Thyroid gland (tissue), 4 donors: ENCODE data around the gene RHBDF2. TPM values are rescaled to one million over a fixed set of nuclear protein-coding genes. Genes with fewer than 3 reads are reported as not detected.

Experiments used
- DNase-seq, 2 donors: peaks; one replicate each; pipeline ENCODE4 v3.0.0-alpha.2; 2019
- H3K27ac ChIP-seq, 3 donors: fragments of 200-600 bp; sonication (generic); 1 replicate in 2 of 3; 2 replicates in 1 of 3; pipeline ENCODE4 v1.5.1; 2016 to 2019; ENCODE audit warnings: mild to moderate bottlenecking in 1 of 3, moderate library complexity in 1 of 3
- H3K27me3 ChIP-seq: fragments of 200-600 bp; sonication (generic); one replicate; pipeline ENCODE4 v1.5.1; 2019
- H3K36me3 ChIP-seq, 2 donors: fragments of 200-600 bp; sonication (generic); one replicate each; pipeline ENCODE4 v1.5.1; 2016 to 2019
- H3K4me1 ChIP-seq, 2 donors: fragments of 200-600 bp; sonication (generic); one replicate each; pipeline ENCODE4 v1.5.1; 2017 to 2019
- H3K4me3 ChIP-seq, 3 donors: fragments of 200-600 bp; sonication (generic); replicated peaks in 1 of 3; 1 replicate in 2 of 3; 2 replicates in 1 of 3; pipeline ENCODE4 v1.5.1; 2016; ENCODE audit warnings: mild to moderate bottlenecking in 1 of 3
- H3K9me3 ChIP-seq: fragments of 200-600 bp; sonication (generic); one replicate; pipeline ENCODE4 v1.5.1; 2017
- CTCF ChIP-seq, 6 experiments: fragments of 200-600 bp in 3 of 6; fragments of 450-650 bp in 3 of 6; sonication (generic) in 3 of 6; IDR thresholded peaks; one replicate each; pipeline ENCODE4 v1.5.1; 2016 to 2019; ENCODE audit warnings: antibody characterized with exemption in 6 of 6, mild to moderate bottlenecking in 2 of 6, inconsistent platforms in 1 of 6, moderate library complexity in 1 of 6
- POLR2A ChIP-seq, 2 donors: fragments of 450-650 bp; IDR thresholded peaks; one replicate each; pipeline ENCODE4 v1.6.1; 2017; ENCODE audit warnings: antibody characterized with exemption in 2 of 2, mild to moderate bottlenecking in 2 of 2, moderate library complexity in 1 of 2
- WGBS, 2 donors: methylation state at CpG; one replicate each; pipeline ENCODE4 v1.1.5; 2017; 5-methylcytosine and 5-hydroxymethylcytosine counted together
- intact Hi-C: fragments of 100-400 bp; cut with DNase I; formaldehyde crosslinking; loops from one replicate; pipeline ENCODE4 v1.15.1; 2023
- total RNA-seq, 4 donors: library from RNA; depleted of rRNA; stranded (reverse); fragments of >200 nt; gene quantifications; one replicate each; pipeline ENCODE4 v1.2.3, GENCODE V29; 2016

The RHBDF2 gene
- total RNA-seq, 4 donors from 2014 or later, result 16.4 to 31.1 (median 22.1) TPM

GRCh38 chr17:76426853-76427252 is 74.4 kb downstream of the RHBDF2 start:
- Histone ChIP-seq H3K4me3 (no peak overlapping the region), H3K27ac (no peak overlapping the region), H3K4me1 (peaks cover 13 to 19% of the 10 kb centered on the region in 2 donors), H3K27me3 (no peaks in the 10 kb centered on the region), H3K36me3 (no peaks in the 10 kb centered on the region), H3K9me3 (no peaks in the 10 kb centered on the region)
- intact Hi-C loops, result no loop called here
- no peak for TF ChIP-seq POLR2A (IDR thresholded peaks at IDR 0.05)
- no peak for TF ChIP-seq CTCF (IDR thresholded peaks at IDR 0.05)
- no peak for DNase-seq
- WGBS, 2 donors, result 85 to 95% methylated on average over 3 of the region's 3 CpGs

- no peaks in the 10 kb centered on the region for H3K36me3 ChIP-seq
- H3K27ac ChIP-seq, result no peak overlapping the region
- 80 to 87% methylated on average over 6 of the region's 6 CpGs for WGBS, 2 donors
- intact Hi-C loops, result no loop called here
- H3K4me1 ChIP-seq, result peaks cover 32 to 45% of the 10 kb centered on the region in 2 donors
- TF ChIP-seq CTCF (IDR thresholded peaks at IDR 0.05), result no peak
- TF ChIP-seq POLR2A (IDR thresholded peaks at IDR 0.05), result no peak
- no peak for DNase-seq
- H3K4me3 ChIP-seq, result no peak overlapping the region
- no peaks in the 10 kb centered on the region for H3K27me3 ChIP-seq
- no peaks in the 10 kb centered on the region for H3K9me3 ChIP-seq
These were observed 78.4 kb downstream of the RHBDF2 start for GRCh38 chr17:76422860-76423259.

- H3K4me3 ChIP-seq, result no peak overlapping the region
- WGBS, 2 donors, result 98% methylated on average over 8 of the region's 8 CpGs
- H3K27ac ChIP-seq, result no peak overlapping the region
- intact Hi-C loops, result no loop called here
- H3K9me3 ChIP-seq, result no peaks in the 10 kb centered on the region
- peaks cover 31 to 45% of the 10 kb centered on the region in 2 donors for H3K4me1 ChIP-seq
- H3K36me3 ChIP-seq, result no peaks in the 10 kb centered on the region
- no peak for DNase-seq
- no peaks in the 10 kb centered on the region for H3K27me3 ChIP-seq
- no peak for TF ChIP-seq POLR2A (IDR thresholded peaks at IDR 0.05)
- TF ChIP-seq CTCF (IDR thresholded peaks at IDR 0.05), result no peak
These were observed 78.8 kb downstream of the RHBDF2 start for GRCh38 chr17:76422406-76422805.

- Histone ChIP-seq H3K4me1 (peaks cover 41 to 51% of the 10 kb centered on the region in 2 donors), H3K27me3 (no peaks in the 10 kb centered on the region), H3K4me3 (no peak overlapping the region), H3K9me3 (no peaks in the 10 kb centered on the region), H3K36me3 (no peaks in the 10 kb centered on the region), H3K27ac (peak overlapping the region in 2 of 3 donors; percentile 60 to 62)
- no peak for TF ChIP-seq CTCF (IDR thresholded peaks at IDR 0.05)
- no peak for TF ChIP-seq POLR2A (IDR thresholded peaks at IDR 0.05)
- intact Hi-C loops, result no loop called here
- DNase-seq, result no peak
- 57 to 73% methylated on average over 7 of the region's 7 CpGs for WGBS, 2 donors
These were observed 80.2 kb downstream of the RHBDF2 start for GRCh38 chr17:76421044-76421407.

Other genes with a start within 250 kb of the RHBDF2 start
- gene UBALD2, start 236.1 kb downstream of the RHBDF2 start, total RNA-seq, result 10 to 100 TPM in 3 of 4 donors, 1 to 10 TPM in 1; 9.8 to 54.2 (median 22.9) TPM
- 10 to 100 TPM in 2 of 4 donors, 1 to 10 TPM in 2; 6.6 to 14.3 (median 9.9) TPM for gene QRICH2, start 193.1 kb downstream of the RHBDF2 start, total RNA-seq
- 100 to 1,000 TPM; 133 to 198 (median 167) TPM for gene PRPSAP1, start 147.5 kb downstream of the RHBDF2 start, total RNA-seq
- 10 to 100 TPM in 3 of 4 donors, 1 to 10 TPM in 1; 8.5 to 24.5 (median 13.8) TPM for gene SPHK1, start 116.8 kb downstream of the RHBDF2 start, total RNA-seq
- gene UBE2O, start 48.3 kb downstream of the RHBDF2 start, total RNA-seq, result 10 to 100 TPM; 26.3 to 47.9 (median 37.3) TPM
- gene AANAT, start 33.8 kb downstream of the RHBDF2 start, total RNA-seq, result under 1 TPM in 1 of 4 donors, not detected in 3; 0.81 TPM
- gene CYGB, start 36.3 kb upstream of the RHBDF2 start, total RNA-seq, result 10 to 100 TPM; 14.7 to 32.3 (median 25.6) TPM
- gene PRCD, start 38.6 kb upstream of the RHBDF2 start, total RNA-seq, result 1 to 10 TPM; 1.5 to 8.3 (median 4.2) TPM
- 10 to 100 TPM; 32.7 to 65.4 (median 42.6) TPM for gene ST6GALNAC2, start 84.4 kb upstream of the RHBDF2 start, total RNA-seq
- gene ST6GALNAC1, start 142.3 kb upstream of the RHBDF2 start, total RNA-seq, result 1 to 10 TPM in 2 of 4 donors, under 1 TPM in 2; 0.29 to 7.0 (median 1.1) TPM
- gene MXRA7, start 209.5 kb upstream of the RHBDF2 start, total RNA-seq, result 100 to 1,000 TPM; 362 to 576 (median 421) TPM
- gene JMJD6, start 225.2 kb upstream of the RHBDF2 start, total RNA-seq, result 10 to 100 TPM; 12.2 to 24.2 (median 20.7) TPM
- 10 to 100 TPM; 33.6 to 58.3 (median 51.3) TPM for gene METTL23, start 225.4 kb upstream of the RHBDF2 start, total RNA-seq
- gene SRSF2, start 235.9 kb upstream of the RHBDF2 start, total RNA-seq, result 100 to 1,000 TPM; 269 to 614 (median 400) TPM
- gene MFSD11, start 236.7 kb upstream of the RHBDF2 start, total RNA-seq, result 10 to 100 TPM; 34.1 to 53.3 (median 44.3) TPM